ENCODE results near the gene AHNAK2.
"Not testable (repeated sequence)": the region's sequence is repeated elsewhere in the genome, so short reads cannot be mapped to it uniquely, and the experiment has no call there.

Gene AHNAK2

GRCh38 chr14:104950021-104950420 is 28.2 kb downstream of the AHNAK2 start:
- DNase-seq: no peak

- DNase-seq: not testable (repeated sequence)
These were observed 28.7 kb downstream of the AHNAK2 start for GRCh38 chr14:104949406-104949955.

- no peak for DNase-seq
These were observed 29.5 kb downstream of the AHNAK2 start for GRCh38 chr14:104948736-104949031.

- not testable (repeated sequence) for DNase-seq
These were observed 30.1 kb downstream of the AHNAK2 start for GRCh38 chr14:104947881-104948735.

GRCh38 chr14:104947201-104947600 is 31.0 kb downstream of the AHNAK2 start:
- DNase-seq: not testable (repeated sequence)

- DNase-seq: not testable (repeated sequence)
These were observed 31.9 kb downstream of the AHNAK2 start for GRCh38 chr14:104945986-104946965.

GRCh38 chr14:104945266-104945665 is 32.9 kb downstream of the AHNAK2 start:
- not testable (repeated sequence) for DNase-seq

- DNase-seq: not testable (repeated sequence)
These were observed 33.6 kb downstream of the AHNAK2 start for GRCh38 chr14:104944436-104945205.

- not testable (repeated sequence) for DNase-seq
These were observed 34.2 kb downstream of the AHNAK2 start for GRCh38 chr14:104944016-104944308.

GRCh38 chr14:104943216-104944015 is 34.8 kb downstream of the AHNAK2 start:
- DNase-seq: not testable (repeated sequence)

- no peak for DNase-seq
These were observed 35.6 kb downstream of the AHNAK2 start for GRCh38 chr14:104942586-104942985.

- no peak for DNase-seq
These were observed 36.4 kb downstream of the AHNAK2 start for GRCh38 chr14:104941508-104942365.

GRCh38 chr14:104940526-104941150 is 37.5 kb downstream of the AHNAK2 start:
- DNase-seq: no peak

GRCh38 chr14:104939666-104940410 is 38.3 kb downstream of the AHNAK2 start:
- no peak for DNase-seq

GRCh38 chr14:104938960-104939359 is 39.2 kb downstream of the AHNAK2 start:
- no peak for DNase-seq

- no peak for DNase-seq
These were observed 39.7 kb downstream of the AHNAK2 start for GRCh38 chr14:104938436-104938835.

- no peak for DNase-seq
These were observed 40.3 kb downstream of the AHNAK2 start for GRCh38 chr14:104937694-104938365.

GRCh38 chr14:104937161-104937560 is 41.0 kb downstream of the AHNAK2 start:
- DNase-seq: no peak

All from NCI-H1092 (cell line).